WTC11 (cell line): ENCODE measurements around the gene ITGA11. TPM values are rescaled to one million over a fixed set of nuclear protein-coding genes. Genes with fewer than 3 reads are reported as not detected.

Source experiments
- ATAC-seq: fragments of 200-7000 bp; cut with Tn5 transposase; 2 replicates; pipeline ENCODE4 v1.10.0; 2021; ENCODE audit warnings: mild to moderate bottlenecking, moderate library complexity
- CTCF ChIA-PET: fragments of 300-600 bp; sonication (Branson Sonifier 250); formaldehyde crosslinking; loops from one replicate; lab custom pipeline; 2021; ENCODE audit warnings: antibody characterized with exemption; lab: Charles Lee
- POLR2A ChIA-PET: fragments of 350-600 bp; sonication (Branson Sonifier 250); formaldehyde crosslinking; loops from one replicate; lab custom pipeline; 2021; ENCODE audit warnings: antibody characterized with exemption; lab: Charles Lee
- DNase-seq: peaks from one replicate; pipeline ENCODE4 v3.0.0; 2021; ENCODE audit warnings: low spot score
- H3K27ac Mint-ChIP-seq: 2 replicates; pipeline ENCODE4 v1.8.0; 2021; ENCODE audit warnings: mixed read lengths
- H3K27me3 Mint-ChIP-seq: 2 replicates; pipeline ENCODE4 v1.8.0; 2021; ENCODE audit warnings: low read depth, mild to moderate bottlenecking, moderate library complexity, mixed read lengths
- H3K36me3 Mint-ChIP-seq: 2 replicates; pipeline ENCODE4 v1.8.0; 2021; ENCODE audit warnings: mixed read lengths
- H3K4me1 Mint-ChIP-seq: 2 replicates; pipeline ENCODE4 v1.8.0; 2022; ENCODE audit warnings: mixed read lengths
- H3K4me3 Mint-ChIP-seq: 2 replicates; pipeline ENCODE4 v1.8.0; 2021; ENCODE audit warnings: mild to moderate bottlenecking, moderate library complexity, mixed read lengths
- H3K9me3 Mint-ChIP-seq: 2 replicates; pipeline ENCODE4 v1.8.0; 2021; ENCODE audit warnings: mixed read lengths
- ATF1 ChIP-seq: sonication (generic); formaldehyde crosslinking; IDR thresholded peaks from 2 replicates; pipeline ENCODE4 v1.8.1; 2023; ENCODE audit warnings: mild to moderate bottlenecking, moderate library complexity, missing genetic modification reagents
- ELF4 ChIP-seq: sonication (generic); formaldehyde crosslinking; IDR thresholded peaks from 2 replicates; pipeline ENCODE4 v1.8.1; 2022; ENCODE audit warnings: low read depth, mild to moderate bottlenecking, moderate library complexity, missing genetic modification reagents
- EMX1 ChIP-seq: fragments of 250-450 bp; sonication (Bioruptor Pico); IDR thresholded peaks from 2 replicates; pipeline ENCODE4 v1.8.0; 2021; ENCODE audit warnings: mild to moderate bottlenecking
- ETV6 ChIP-seq: sonication (generic); formaldehyde crosslinking; IDR thresholded peaks from 2 replicates; pipeline ENCODE4 v1.8.1; 2022; ENCODE audit warnings: mild to moderate bottlenecking, missing genetic modification reagents
- FOXK1 ChIP-seq: sonication (generic); formaldehyde crosslinking; IDR thresholded peaks from 2 replicates; pipeline ENCODE4 v1.8.0; 2022; ENCODE audit warnings: mild to moderate bottlenecking, moderate library complexity, missing genetic modification reagents
- HMGXB4 ChIP-seq: sonication (generic); formaldehyde crosslinking; IDR thresholded peaks from 2 replicates; pipeline ENCODE4 v1.8.1; 2023; ENCODE audit warnings: mild to moderate bottlenecking, moderate library complexity, missing genetic modification reagents
- MAX ChIP-seq: sonication (generic); formaldehyde crosslinking; IDR thresholded peaks from 2 replicates; pipeline ENCODE4 v1.8.0; 2022; ENCODE audit warnings: mild to moderate bottlenecking, missing genetic modification reagents
- SP1 ChIP-seq: sonication (generic); formaldehyde crosslinking; conservative IDR thresholded peaks from 2 replicates; pipeline ENCODE4 v1.8.1; 2022; ENCODE audit warnings: missing genetic modification reagents
- ZMAT4 ChIP-seq: fragments of 250-450 bp; sonication (Bioruptor Pico); IDR thresholded peaks from 2 replicates; pipeline ENCODE4 v1.9.0; 2021; ENCODE audit warnings: mild to moderate bottlenecking
- ZNF232 ChIP-seq: sonication (generic); formaldehyde crosslinking; IDR thresholded peaks from 2 replicates; pipeline ENCODE4 v1.8.0; 2022; ENCODE audit warnings: mild to moderate bottlenecking, missing genetic modification reagents
- ZNF317 ChIP-seq: sonication (generic); formaldehyde crosslinking; IDR thresholded peaks from 2 replicates; pipeline ENCODE4 v1.8.1; 2023; ENCODE audit warnings: low read depth, mild to moderate bottlenecking, moderate library complexity, missing genetic modification reagents, borderline replicate concordance
- ZNF512 ChIP-seq: sonication (generic); formaldehyde crosslinking; IDR thresholded peaks from 2 replicates; pipeline ENCODE4 v1.8.1; 2022; ENCODE audit warnings: missing genetic modification reagents, borderline replicate concordance
- total RNA-seq: library from RNA; stranded (reverse); gene quantifications from 3 replicates; pipeline ENCODE4 v1.2.3, GENCODE V29; 2021
- TF ChIP-seq, protein P1 (sequence below): sonication (generic); formaldehyde crosslinking; IDR thresholded peaks from 2 replicates; pipeline ENCODE4 v1.8.1; 2022; ENCODE audit warnings: low read depth, mild to moderate bottlenecking, moderate library complexity, missing genetic modification reagents, borderline replicate concordance
- TF ChIP-seq, protein P2 (sequence below): sonication (generic); formaldehyde crosslinking; IDR thresholded peaks from 2 replicates; pipeline ENCODE4 v1.8.1; 2023; ENCODE audit warnings: mild to moderate bottlenecking, missing genetic modification reagents
- TF ChIP-seq, protein P3 (sequence below): sonication (generic); formaldehyde crosslinking; conservative IDR thresholded peaks from 2 replicates; pipeline ENCODE4 v1.8.1; 2022; ENCODE audit warnings: mild to moderate bottlenecking, missing genetic modification reagents

The ITGA11 gene
- total RNA-seq, 1 experiment from 2014 or later = 0.15 TPM

- ChIA-PET CTCF (interaction anchor here (0.8 to 2.9 kb wide), 5 partner anchors 20 to 124 kb away, joined by 3 to 18 read pairs (median 5); no protein-coding TSS in a partner anchor), POLR2A (no interaction called here)
Observed at GRCh38 chr15:68431037-68431791, 749 bp downstream of the ITGA11 start.

GRCh38 chr15:68430471-68431036 is 1.4 kb downstream of the ITGA11 start:
- CTCF ChIA-PET = interaction anchor here (0.7 to 2.9 kb wide), 4 partner anchors 108 to 222 kb away, joined by 3 to 18 read pairs (median 9); no protein-coding TSS in a partner anchor
- Mint-ChIP-seq H3K27me3 (peaks cover 72% of the 10 kb centered on the region), H3K4me1 (peaks cover 13% of the 10 kb centered on the region)
- ATAC-seq = no peak
- DNase-seq = no peak
- TF ChIP-seq ZMAT4 (CRISPR knock-in tag) = no peak
- TF ChIP-seq ZNF232 (CRISPR knock-in tag) = no peak
- TF ChIP-seq SP1 (CRISPR knock-in tag) = no peak
- no peak for TF ChIP-seq FOXK1 (CRISPR knock-in tag)
- TF ChIP-seq, all 79 proteins: peak for 0
- Mint-ChIP-seq H3K9me3 (no peaks in the 10 kb centered on the region), H3K4me3 (peak overlapping the region; percentile 33), H3K27ac (no peak overlapping the region), H3K36me3 (no peaks in the 10 kb centered on the region)
- POLR2A ChIA-PET = no interaction called here

More at GRCh38 chr15:68431037-68431791, 749 bp downstream of the ITGA11 start:
- DNase-seq (peak; percentile 43), ATAC-seq (peak; percentile 42)
- no peaks in the 10 kb centered on the region for H3K36me3 Mint-ChIP-seq
- 0 out of 2 replicates have a peak, but pooled peaks have one; percentile 23 for TF ChIP-seq ETV6 (CRISPR knock-in tag)
- no peak for TF ChIP-seq ATF1
- TF ChIP-seq HMGXB4 (CRISPR knock-in tag) = peak; percentile 48; the same call in 1 of the 2 replicates
- TF ChIP-seq EMX1 (CRISPR knock-in tag) = no peak
- TF ChIP-seq, protein P1, sequence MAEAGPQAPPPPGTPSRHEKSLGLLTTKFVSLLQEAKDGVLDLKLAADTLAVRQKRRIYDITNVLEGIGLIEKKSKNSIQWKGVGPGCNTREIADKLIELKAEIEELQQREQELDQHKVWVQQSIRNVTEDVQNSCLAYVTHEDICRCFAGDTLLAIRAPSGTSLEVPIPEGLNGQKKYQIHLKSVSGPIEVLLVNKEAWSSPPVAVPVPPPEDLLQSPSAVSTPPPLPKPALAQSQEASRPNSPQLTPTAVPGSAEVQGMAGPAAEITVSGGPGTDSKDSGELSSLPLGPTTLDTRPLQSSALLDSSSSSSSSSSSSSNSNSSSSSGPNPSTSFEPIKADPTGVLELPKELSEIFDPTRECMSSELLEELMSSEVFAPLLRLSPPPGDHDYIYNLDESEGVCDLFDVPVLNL = no peak
- peak; percentile 20; the same call in 1 of the 2 replicates for TF ChIP-seq MAX (CRISPR knock-in tag)
- H3K4me3 Mint-ChIP-seq = peak overlapping the region; percentile 72
- no peak overlapping the region for H3K27ac Mint-ChIP-seq
- peaks cover 13% of the 10 kb centered on the region for H3K4me1 Mint-ChIP-seq
- peaks cover 72% of the 10 kb centered on the region for H3K27me3 Mint-ChIP-seq
- H3K9me3 Mint-ChIP-seq = no peaks in the 10 kb centered on the region

- ChIA-PET POLR2A (no interaction called here), CTCF (interaction anchor here (0.7 to 2.9 kb wide), 4 partner anchors 109 to 223 kb away, joined by 3 to 18 read pairs (median 9); no protein-coding TSS in a partner anchor)
- no peaks in the 10 kb centered on the region for H3K9me3 Mint-ChIP-seq
- peaks cover 13% of the 10 kb centered on the region for H3K4me1 Mint-ChIP-seq
- peaks cover 70% of the 10 kb centered on the region for H3K27me3 Mint-ChIP-seq
- H3K36me3 Mint-ChIP-seq = no peaks in the 10 kb centered on the region
- ATAC-seq (no peak), DNase-seq (no peak)
- no peak overlapping the region for H3K27ac Mint-ChIP-seq
- no peak overlapping the region for H3K4me3 Mint-ChIP-seq
- TF ChIP-seq ELF4 (CRISPR knock-in tag) (no peak), ZNF317 (no peak), HMGXB4 (CRISPR knock-in tag) (no peak), ZNF512 (CRISPR knock-in tag) (no peak)
- TF ChIP-seq, protein P1 = no peak
- TF ChIP-seq, protein P2, sequence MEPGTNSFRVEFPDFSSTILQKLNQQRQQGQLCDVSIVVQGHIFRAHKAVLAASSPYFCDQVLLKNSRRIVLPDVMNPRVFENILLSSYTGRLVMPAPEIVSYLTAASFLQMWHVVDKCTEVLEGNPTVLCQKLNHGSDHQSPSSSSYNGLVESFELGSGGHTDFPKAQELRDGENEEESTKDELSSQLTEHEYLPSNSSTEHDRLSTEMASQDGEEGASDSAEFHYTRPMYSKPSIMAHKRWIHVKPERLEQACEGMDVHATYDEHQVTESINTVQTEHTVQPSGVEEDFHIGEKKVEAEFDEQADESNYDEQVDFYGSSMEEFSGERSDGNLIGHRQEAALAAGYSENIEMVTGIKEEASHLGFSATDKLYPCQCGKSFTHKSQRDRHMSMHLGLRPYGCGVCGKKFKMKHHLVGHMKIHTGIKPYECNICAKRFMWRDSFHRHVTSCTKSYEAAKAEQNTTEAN = no peak
- TF ChIP-seq, protein P3, sequence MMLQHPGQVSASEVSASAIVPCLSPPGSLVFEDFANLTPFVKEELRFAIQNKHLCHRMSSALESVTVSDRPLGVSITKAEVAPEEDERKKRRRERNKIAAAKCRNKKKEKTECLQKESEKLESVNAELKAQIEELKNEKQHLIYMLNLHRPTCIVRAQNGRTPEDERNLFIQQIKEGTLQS (CRISPR knock-in tag) = no peak
Observed at GRCh38 chr15:68429691-68430470, 2.1 kb downstream of the ITGA11 start.
